Gastrocnemius medialis (tissue), 4 donors: Measurements from ENCODE around the gene MT1B.
"Not testable (repeated sequence)": the region's sequence is repeated elsewhere in the genome, so short reads cannot be mapped to it uniquely, and the experiment has no call there.

ENCODE experiments used
- CTCF ChIP-seq, 5 experiments: fragments of 450-650 bp in 3 of 5; fragments of 200-600 bp in 2 of 5; sonication (generic) in 2 of 5; IDR thresholded peaks in 4 of 5; conservative IDR thresholded peaks in 1 of 5; 1 replicate in 4 of 5; 2 replicates in 1 of 5; pipeline ENCODE4 v1.5.1; 2016 to 2019; ENCODE audit warnings: antibody characterized with exemption in 5 of 5, mild to moderate bottlenecking in 3 of 5, moderate library complexity in 3 of 5
- POLR2A ChIP-seq, 2 donors: fragments of 450-650 bp; IDR thresholded peaks; one replicate each; pipeline ENCODE4 v1.6.1; 2017; ENCODE audit warnings: antibody characterized with exemption in 2 of 2, mild to moderate bottlenecking in 2 of 2, moderate library complexity in 2 of 2

- TF ChIP-seq CTCF (IDR thresholded peaks at IDR 0.05 in 4 of 5, conservative IDR thresholded peaks at IDR 0.05 in 1 of 5); POLR2A (IDR thresholded peaks at IDR 0.05): not testable (repeated sequence)
Observed at GRCh38 chr16:56674570-56674969, 22.9 kb downstream of the MT1B start.
